Calu3 (cell line): Measurements from ENCODE around the gene MYH6. TPM values are rescaled to one million over a fixed set of nuclear protein-coding genes. Genes with fewer than 3 reads are reported as not detected.

Source experiments
- BruUV-seq: library from RNA; stranded (reverse); fragments of 400-500 nt; replicated peaks from 2 replicates; lab custom pipeline; 2021; lab: Mats Ljungman, UMichigan
- CTCF ChIA-PET: fragments of 300-600 bp; sonication (Branson Sonifier 250); formaldehyde crosslinking; loops from one replicate; lab custom pipeline; 2022; ENCODE audit warnings: antibody characterized with exemption; lab: Charles Lee
- DNase-seq: peaks from one replicate; pipeline ENCODE4 v3.0.0; 2022
- H3K27ac Mint-ChIP-seq: one replicate; pipeline ENCODE4 v1.8.0; 2022; ENCODE audit warnings: mixed read lengths; ENCODE audit not compliant: unreplicated experiment
- H3K27me3 Mint-ChIP-seq: one replicate; pipeline ENCODE4 v1.8.0; 2022; ENCODE audit warnings: mixed read lengths; ENCODE audit not compliant: unreplicated experiment
- H3K36me3 Mint-ChIP-seq: one replicate; pipeline ENCODE4 v1.8.0; 2022; ENCODE audit warnings: mild to moderate bottlenecking, moderate library complexity, mixed read lengths; ENCODE audit not compliant: insufficient read depth, unreplicated experiment
- H3K4me1 Mint-ChIP-seq: one replicate; pipeline ENCODE4 v1.8.0; 2022; ENCODE audit warnings: mild to moderate bottlenecking, low read depth, mixed read lengths; ENCODE audit not compliant: unreplicated experiment
- H3K4me3 Mint-ChIP-seq: one replicate; pipeline ENCODE4 v1.8.0; 2022; ENCODE audit warnings: mild to moderate bottlenecking, low read depth, moderate library complexity, mixed read lengths; ENCODE audit not compliant: unreplicated experiment
- H3K9me3 Mint-ChIP-seq: one replicate; pipeline ENCODE4 v1.8.0; 2022; ENCODE audit warnings: low read depth, mixed read lengths; ENCODE audit not compliant: unreplicated experiment
- CTCF ChIP-seq: fragments of 200-600 bp; IDR thresholded peaks from one replicate; pipeline ENCODE4 v1.8.0; 2022; ENCODE audit warnings: antibody characterized with exemption; ENCODE audit not compliant: unreplicated experiment
- intact Hi-C: fragments of 100-400 bp; cut with micrococcal nuclease; formaldehyde crosslinking; loops from one replicate; pipeline ENCODE4 v1.10.0; 2022; ENCODE audit not compliant: unreplicated experiment
- total RNA-seq: library from RNA; stranded (reverse); gene quantifications from 2 replicates; pipeline ENCODE4 v1.2.3, GENCODE V29; 2022

Gene MYH6
- total RNA-seq, 1 experiment from 2014 or later = not detected

GRCh38 chr14:23434488-23435222, 26.6 kb upstream of the MYH6 start:
- no peak for TF ChIP-seq CTCF
- Mint-ChIP-seq H3K36me3 (no peaks in the 10 kb centered on the region), H3K27me3 (peaks cover 77% of the 10 kb centered on the region), H3K9me3 (no peaks in the 10 kb centered on the region), H3K27ac (no peak overlapping the region), H3K4me1 (no peaks in the 10 kb centered on the region), H3K4me3 (no peak overlapping the region)
- CTCF ChIA-PET = no interaction called here
- no peak for DNase-seq
- intact Hi-C loops = no loop called here
- BruUV-seq = no TSS peak

- H3K4me3 Mint-ChIP-seq = no peak overlapping the region
- no TSS peak for BruUV-seq
- H3K27ac Mint-ChIP-seq = no peak overlapping the region
- TF ChIP-seq CTCF = no peak
- H3K9me3 Mint-ChIP-seq = no peaks in the 10 kb centered on the region
- H3K27me3 Mint-ChIP-seq = peaks cover 76% of the 10 kb centered on the region
- H3K36me3 Mint-ChIP-seq = no peaks in the 10 kb centered on the region
- no peak for DNase-seq
- intact Hi-C loops = no loop called here
- no peaks in the 10 kb centered on the region for H3K4me1 Mint-ChIP-seq
- CTCF ChIA-PET = no interaction called here
Measured at GRCh38 chr14:23433457-23433856, 25.4 kb upstream of the MYH6 start.

- no peak overlapping the region for H3K4me3 Mint-ChIP-seq
- no peaks in the 10 kb centered on the region for H3K4me1 Mint-ChIP-seq
- CTCF ChIA-PET = no interaction called here
- H3K36me3 Mint-ChIP-seq = no peaks in the 10 kb centered on the region
- no peak for TF ChIP-seq CTCF
- intact Hi-C loops = no loop called here
- DNase-seq = no peak
- H3K9me3 Mint-ChIP-seq = no peaks in the 10 kb centered on the region
- no peak overlapping the region for H3K27ac Mint-ChIP-seq
- BruUV-seq = no TSS peak
- H3K27me3 Mint-ChIP-seq = peaks cover 71% of the 10 kb centered on the region
Measured at GRCh38 chr14:23432946-23433345, 24.9 kb upstream of the MYH6 start.

- BruUV-seq = no TSS peak
- no peak overlapping the region for H3K4me3 Mint-ChIP-seq
- H3K4me1 Mint-ChIP-seq = no peaks in the 10 kb centered on the region
- no peak for TF ChIP-seq CTCF
- H3K9me3 Mint-ChIP-seq = no peaks in the 10 kb centered on the region
- no peak overlapping the region for H3K27ac Mint-ChIP-seq
- H3K36me3 Mint-ChIP-seq = no peaks in the 10 kb centered on the region
- CTCF ChIA-PET = no interaction called here
- H3K27me3 Mint-ChIP-seq = peaks cover 65% of the 10 kb centered on the region
- intact Hi-C loops = no loop called here
- no peak for DNase-seq
Measured at GRCh38 chr14:23432102-23432925, 24.2 kb upstream of the MYH6 start.
